CD4-positive, alpha-beta T cell (primary cell): ENCODE measurements around the gene SSBP3. TPM values are rescaled to one million over a fixed set of nuclear protein-coding genes. Genes with fewer than 3 reads are reported as not detected.
A peak's percentile ranks its signal among the peaks of the same experiment; 100 is the strongest.

Source experiments
- ATAC-seq: fragments of 200-7000 bp; cut with Tn5 transposase; one replicate; pipeline ENCODE4 v1.10.0; 2022; ENCODE audit warnings: mild to moderate bottlenecking; ENCODE audit not compliant: poor library complexity
- CTCF ChIA-PET: fragments of 350-600 bp; sonication (Branson Sonifier 250); formaldehyde crosslinking; loops from one replicate; lab custom pipeline; 2021; ENCODE audit warnings: antibody characterized with exemption, inconsistent platforms; lab: Charles Lee
- POLR2A ChIA-PET: fragments of 350-600 bp; sonication (Branson Sonifier 250); formaldehyde crosslinking; loops from one replicate; lab custom pipeline; 2021; ENCODE audit warnings: antibody characterized with exemption, inconsistent platforms; lab: Charles Lee
- DNase-seq, 14 experiments: peaks; one replicate each; pipeline ENCODE4 v3.0.0-alpha.2; 2013 to 2020; ENCODE audit warnings: mixed read lengths in 2 of 14
- H3K27ac ChIP-seq, 2 donors: one replicate each; pipeline versions ENCODE4 v1.5.1 to v1.7.0; 2013; ENCODE audit warnings: low read length in 2 of 2, low read depth in 1 of 2, mild to moderate bottlenecking in 1 of 2
- H3K27me3 ChIP-seq, 2 experiments: 1 replicate in 1 of 2; 2 replicates in 1 of 2; pipeline versions ENCODE4 v1.6.1 to v1.7.0; 2013; ENCODE audit warnings: low read length in 2 of 2, control low read depth in 1 of 2, mild to moderate bottlenecking in 1 of 2, moderate library complexity in 1 of 2; ENCODE audit not compliant: insufficient read depth in 2 of 2, control insufficient read depth in 1 of 2
- H3K36me3 ChIP-seq: one replicate; pipeline ENCODE4 v1.6.1; 2013; ENCODE audit warnings: low read length, control low read depth; ENCODE audit not compliant: insufficient read depth
- H3K4me1 ChIP-seq: one replicate; pipeline ENCODE4 v1.6.1; 2013; ENCODE audit warnings: low read length, control low read depth; ENCODE audit not compliant: insufficient read depth
- H3K4me3 ChIP-seq: one replicate; pipeline ENCODE4 v1.5.1; 2013; ENCODE audit warnings: mild to moderate bottlenecking, low read length, moderate library complexity
- H3K9me3 ChIP-seq, 2 experiments: 1 replicate in 1 of 2; 2 replicates in 1 of 2; pipeline versions ENCODE4 v1.6.1 to v1.7.0; 2013; ENCODE audit warnings: low read length in 2 of 2, mild to moderate bottlenecking in 2 of 2, control low read depth in 1 of 2, moderate library complexity in 1 of 2; ENCODE audit not compliant: control insufficient read depth in 1 of 2, insufficient read depth in 1 of 2
- H3K27ac Mint-ChIP-seq: one replicate; pipeline ENCODE4 v1.8.0; 2020; ENCODE audit warnings: mixed read lengths
- H3K27me3 Mint-ChIP-seq: one replicate; pipeline ENCODE4 v1.8.0; 2021; ENCODE audit warnings: mixed read lengths
- H3K36me3 Mint-ChIP-seq: one replicate; pipeline ENCODE4 v1.8.0; 2021; ENCODE audit warnings: low read depth, mixed read lengths
- H3K4me1 Mint-ChIP-seq: one replicate; pipeline ENCODE4 v1.8.0; 2021; ENCODE audit warnings: low read depth, mixed read lengths
- H3K4me3 Mint-ChIP-seq: one replicate; pipeline ENCODE4 v1.8.0; 2020; ENCODE audit warnings: mild to moderate bottlenecking, mixed read lengths
- H3K9me3 Mint-ChIP-seq: one replicate; pipeline ENCODE4 v1.8.0; 2020; ENCODE audit warnings: mixed read lengths
- CTCF ChIP-seq: fragments of 200-600 bp; IDR thresholded peaks from one replicate; pipeline ENCODE4 v1.8.0; 2022; ENCODE audit warnings: antibody characterized with exemption, mild to moderate bottlenecking
- intact Hi-C, 2 experiments: fragments of 100-400 bp; cut with DNase I in 1 of 2; cut with micrococcal nuclease in 1 of 2; formaldehyde crosslinking; loops; one replicate each; pipeline versions ENCODE4 v1.15.1 to v1.9.0; 2023 to 2025; cut with DNase I, micrococcal nuclease
- total RNA-seq, 174 experiments: library from RNA in 2 of 174; stranded (reverse) in 2 of 174; gene quantifications; one replicate each; pipeline ENCODE4 v1.2.3 and lab custom pipeline; 2021 to 2026

SSBP3 gene
- total RNA-seq, 2 experiments from 2014 or later, result 50.6 to 52.4 TPM

GRCh38 chr1:54356680-54357147 lies 49.5 kb downstream of the SSBP3 start:
- Mint-ChIP-seq H3K9me3 (no peaks in the 10 kb centered on the region), H3K27ac (peak overlapping the region; percentile 94), H3K4me1 (peaks cover 93% of the 10 kb centered on the region), H3K36me3 (peaks cover 8% of the 10 kb centered on the region), H3K4me3 (peak overlapping the region; percentile 91), H3K27me3 (no peaks in the 10 kb centered on the region)
- DNase-seq (peak; percentile 4 to 79 (median 39)), ATAC-seq (peak; percentile 95)
- H3K27ac ChIP-seq, result peak overlapping the region in 1 of 2 donors; percentile 57
- no peak for TF ChIP-seq CTCF
- no peaks in the 10 kb centered on the region for H3K9me3 ChIP-seq
- ChIA-PET POLR2A (interaction anchor here (0.7 to 1.5 kb wide), 3 partner anchors 50 to 70 kb away, joined by 3 to 4 read pairs (median 4); partner anchors contain the start of gene SSBP3), CTCF (interaction anchor here (2.2 kb wide), 1 partner anchor 133 kb away, joined by 9 read pairs; no protein-coding TSS in a partner anchor)
- no peaks in the 10 kb centered on the region for H3K27me3 ChIP-seq
- H3K4me1 ChIP-seq, result peaks cover 53% of the 10 kb centered on the region
- H3K36me3 ChIP-seq, result peaks cover 3% of the 10 kb centered on the region
- peak overlapping the region; percentile 42 for H3K4me3 ChIP-seq
- intact Hi-C loops, result loop anchor here (2.0 to 5.0 kb wide), 4 partner anchors 50 to 132 kb away; partner anchors contain the start of gene SSBP3 (in 1 of the 2)

GRCh38 chr1:54355931-54356679 lies 50.1 kb downstream of the SSBP3 start:
- peak overlapping the region; percentile 42 for H3K4me3 ChIP-seq
- H3K36me3 Mint-ChIP-seq, result peaks cover 8% of the 10 kb centered on the region
- peaks cover 3% of the 10 kb centered on the region for H3K36me3 ChIP-seq
- no peaks in the 10 kb centered on the region for H3K27me3 Mint-ChIP-seq
- ATAC-seq (peak; percentile 8), DNase-seq (peak in 4 of 14 experiments; percentile 7 to 46 (median 42))
- intact Hi-C loops, result loop anchor here (2.0 to 5.0 kb wide), 4 partner anchors 51 to 133 kb away; partner anchors contain the start of gene SSBP3 (in 1 of the 2)
- no peaks in the 10 kb centered on the region for H3K9me3 ChIP-seq
- ChIA-PET POLR2A (interaction anchor here (0.7 to 1.5 kb wide), 3 partner anchors 50 to 69 kb away, joined by 3 to 4 read pairs (median 4); partner anchors contain the start of gene SSBP3), CTCF (interaction anchor here (2.2 kb wide), 1 partner anchor 133 kb away, joined by 9 read pairs; no protein-coding TSS in a partner anchor)
- TF ChIP-seq CTCF, result no peak
- H3K27ac Mint-ChIP-seq, result peak overlapping the region; percentile 94
- H3K27ac ChIP-seq, result peak overlapping the region in 1 of 2 donors; percentile 5
- H3K4me1 Mint-ChIP-seq, result peaks cover 93% of the 10 kb centered on the region
- H3K4me1 ChIP-seq, result peaks cover 57% of the 10 kb centered on the region
- no peaks in the 10 kb centered on the region for H3K27me3 ChIP-seq
- H3K9me3 Mint-ChIP-seq, result no peaks in the 10 kb centered on the region
- peak overlapping the region; percentile 91 for H3K4me3 Mint-ChIP-seq

- Histone ChIP-seq H3K9me3 (no peaks in the 10 kb centered on the region), H3K36me3 (peaks cover 3% of the 10 kb centered on the region), H3K27me3 (no peaks in the 10 kb centered on the region), H3K27ac (no peak overlapping the region), H3K4me3 (no peak overlapping the region), H3K4me1 (peaks cover 57% of the 10 kb centered on the region)
- ATAC-seq (no peak), DNase-seq (no peak)
- no peaks in the 10 kb centered on the region for H3K27me3 Mint-ChIP-seq
- H3K9me3 Mint-ChIP-seq, result no peaks in the 10 kb centered on the region
- H3K27ac Mint-ChIP-seq, result peak overlapping the region; percentile 94
- ChIA-PET CTCF (no interaction called here), POLR2A (no interaction called here)
- H3K4me1 Mint-ChIP-seq, result peaks cover 91% of the 10 kb centered on the region
- TF ChIP-seq CTCF, result no peak
- peak overlapping the region; percentile 48 for H3K4me3 Mint-ChIP-seq
- intact Hi-C loops, result loop anchor here in 1 of 2 experiments (5.0 kb wide), 1 partner anchor 68 kb away; no protein-coding TSS in a partner anchor
- H3K36me3 Mint-ChIP-seq, result peaks cover 8% of the 10 kb centered on the region
These were observed 51.3 kb downstream of the SSBP3 start for GRCh38 chr1:54354899-54355298.
